SW 1271 (cell line): ENCODE measurements around the gene OBSL1.

Source experiments
- DNase-seq, 2 experiments: peaks; one replicate each; lab custom pipeline; 2025; lab: John Stamatoyannopoulos, UW

The OBSL1 gene

DNA sequence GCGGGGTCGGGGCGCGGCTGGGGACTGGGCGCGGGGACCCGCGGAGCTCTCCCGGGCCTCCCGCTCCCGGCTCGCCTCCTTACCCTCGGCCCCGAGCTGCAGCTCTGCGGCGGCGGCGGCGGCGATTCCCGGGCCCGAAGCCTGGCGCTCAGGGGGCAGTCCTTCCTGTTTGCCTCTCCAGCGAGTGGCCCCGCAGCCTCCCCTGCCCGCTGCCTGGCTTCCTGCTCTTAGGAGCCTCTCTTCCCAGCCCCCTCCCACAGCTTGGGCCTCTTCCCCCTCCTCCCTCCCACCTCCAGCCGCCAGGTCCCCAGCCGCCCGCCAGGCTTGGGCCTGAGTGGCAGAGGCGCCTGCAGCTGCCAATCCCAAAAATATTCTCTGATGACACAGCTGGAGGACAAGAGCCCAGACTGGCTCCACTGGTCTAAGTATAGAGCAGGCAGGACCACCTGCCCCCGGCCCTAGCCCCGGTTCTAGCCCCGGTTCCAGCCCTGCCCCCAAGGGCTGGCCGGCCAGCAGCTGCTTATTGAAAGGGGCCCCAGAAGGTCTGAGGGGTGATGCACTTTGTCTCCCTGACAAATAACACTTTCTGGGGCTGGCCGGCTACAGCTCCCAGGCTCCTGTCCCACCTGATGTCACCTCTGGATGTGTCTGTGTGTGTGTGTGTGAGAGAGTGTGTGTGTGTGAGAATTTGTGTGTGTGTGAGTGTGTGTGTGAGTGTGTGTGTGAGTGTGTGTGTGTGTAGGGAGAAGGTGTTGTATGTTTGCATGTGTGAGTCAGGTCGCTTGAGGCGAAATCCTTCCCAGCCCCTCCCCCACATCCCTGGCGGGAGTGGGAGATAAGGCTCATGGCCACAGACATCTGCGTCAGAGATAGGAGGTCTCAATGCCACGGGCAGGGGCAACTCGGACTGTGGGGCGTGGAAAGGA is at the start of gene OBSL1:
TSS of gene OBSL1 (minus strand) at position 229 of the 926 bp plus-strand sequence. CDS start 307 bp downstream, outside the sequence.
- DNase-seq = peak; percentile 47 to 49

DNA sequence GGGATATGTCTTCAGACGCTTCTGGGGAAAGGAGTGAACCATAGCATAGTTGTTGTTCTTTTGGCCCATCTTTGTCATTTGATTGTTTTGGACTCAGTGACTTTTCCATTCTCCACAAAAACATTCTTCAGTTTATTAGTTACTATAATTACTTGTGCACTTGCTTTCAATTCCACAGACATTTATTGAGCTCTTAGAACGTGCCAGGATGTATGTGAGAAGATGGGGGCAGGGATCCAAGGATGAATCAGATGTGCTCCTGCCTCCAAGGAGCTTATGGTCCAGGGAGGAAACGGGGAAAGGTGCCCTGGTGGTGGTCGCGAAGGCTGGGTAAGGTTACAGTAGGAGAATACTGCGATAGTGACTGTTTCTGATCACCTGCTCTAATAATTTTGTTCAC is 49.2 kb upstream of the OBSL1 start:
- no peak for DNase-seq

GRCh38 chr2:219619235-219619634 is 47.9 kb upstream of the OBSL1 start:
- DNase-seq = no peak

DNA sequence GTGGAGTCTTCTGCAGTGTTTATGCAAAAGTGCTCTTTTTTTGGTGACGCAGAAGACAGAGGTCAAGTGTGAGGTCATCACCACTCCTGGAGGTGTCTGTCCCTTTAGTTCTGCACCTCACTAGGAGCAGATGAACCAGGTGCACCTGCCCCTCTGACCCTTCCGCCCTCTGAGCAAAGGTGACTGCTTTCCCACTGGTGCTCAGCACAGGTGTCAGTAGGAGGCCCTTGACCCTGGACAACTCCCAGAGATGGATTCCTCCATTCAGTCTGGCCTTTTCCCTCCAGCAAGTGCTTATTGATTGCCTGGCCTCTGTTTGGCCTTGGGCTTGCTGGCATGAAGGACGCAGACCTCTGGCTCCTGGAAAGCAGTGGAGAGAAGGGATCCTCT is 47.4 kb upstream of the OBSL1 start:
- no peak for DNase-seq

DNA sequence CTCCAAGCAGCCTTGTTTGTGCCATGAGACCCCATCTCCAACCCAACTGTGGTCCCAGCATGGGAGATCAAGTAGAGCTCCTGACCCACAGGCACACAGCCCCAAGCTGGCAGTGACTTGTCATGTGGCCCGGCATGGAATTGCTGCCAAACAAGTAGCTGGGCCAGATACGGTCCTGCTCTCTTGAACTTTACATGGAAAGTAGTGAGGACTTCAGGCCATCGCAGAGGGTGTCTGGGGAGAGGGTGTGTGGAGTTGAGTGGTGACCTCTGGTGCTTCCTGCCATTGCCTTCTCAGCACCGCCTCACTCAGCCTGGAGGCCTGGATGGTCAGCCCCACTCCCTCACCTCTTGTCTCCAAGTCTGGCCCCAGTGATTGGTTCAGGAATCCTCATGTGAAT is 45.2 kb upstream of the OBSL1 start:
- no peak for DNase-seq

- no peak for DNase-seq
These were observed 44.6 kb upstream of the OBSL1 start for GRCh38 chr2:219615894-219616293.

GRCh38 chr2:219615036-219615435 is 43.7 kb upstream of the OBSL1 start:
- no peak for DNase-seq

GRCh38 chr2:219614076-219614860 is 42.9 kb upstream of the OBSL1 start:
- DNase-seq = no peak

GRCh38 chr2:219613461-219614070 is 42.2 kb upstream of the OBSL1 start:
- DNase-seq = no peak

DNA sequence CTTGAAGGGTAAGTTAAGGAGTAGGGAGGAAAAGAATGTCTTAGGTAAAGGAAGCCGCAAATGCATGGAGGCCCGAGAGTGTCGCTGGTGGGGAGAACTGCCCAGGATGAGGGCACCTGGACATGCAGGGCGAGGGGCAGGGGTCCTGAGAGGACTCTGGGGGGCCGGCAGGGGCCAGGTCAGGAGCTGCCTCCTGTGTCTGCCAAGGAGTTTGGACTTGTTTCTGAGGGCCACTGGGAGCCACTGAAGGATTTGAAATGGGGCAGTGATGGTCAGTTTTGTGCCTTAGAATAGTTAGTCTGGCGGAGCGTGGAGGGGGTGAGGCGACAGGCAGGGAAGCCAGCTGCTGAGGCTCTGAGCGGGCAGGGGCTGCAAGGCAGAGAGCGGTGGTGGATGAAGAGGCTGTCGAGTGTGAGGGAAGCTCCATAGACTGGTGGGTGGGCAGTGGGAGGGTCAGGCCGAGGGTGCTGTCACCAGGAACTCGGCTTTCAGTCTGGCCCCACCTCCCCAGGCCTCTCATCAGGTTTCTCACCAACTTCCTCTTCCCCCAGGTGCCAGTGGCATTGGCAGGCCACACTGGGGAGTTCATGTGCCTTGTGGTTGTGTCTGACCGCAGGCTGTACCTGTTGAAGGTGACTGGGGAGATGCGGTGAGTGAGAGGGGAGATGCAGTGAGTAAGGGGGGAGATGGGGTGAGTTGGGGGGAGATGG is 41.4 kb upstream of the OBSL1 start:
- DNase-seq = no peak

GRCh38 chr2:219611866-219612576 is 40.7 kb upstream of the OBSL1 start:
- DNase-seq = no peak

DNA sequence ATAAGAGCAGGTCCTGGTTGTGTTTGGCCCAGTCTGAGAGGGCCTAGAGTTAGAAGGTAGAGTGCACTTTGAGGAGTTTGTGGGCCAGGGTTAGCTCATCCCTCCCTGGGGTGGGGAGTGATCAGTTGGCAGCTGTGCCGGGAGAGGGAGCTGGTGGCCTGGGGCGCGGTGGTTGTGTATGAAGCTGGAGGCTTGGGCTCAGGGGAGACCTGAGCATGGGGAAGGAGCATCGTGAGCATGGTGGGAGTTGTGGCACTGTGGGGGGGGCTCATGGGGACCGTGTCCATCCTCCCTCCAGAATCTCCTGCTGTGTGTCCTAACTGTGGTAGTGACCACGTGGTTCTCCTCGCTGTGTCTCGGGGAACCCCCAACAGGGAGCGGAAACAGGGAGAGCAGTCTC is 40.0 kb upstream of the OBSL1 start:
- no peak for DNase-seq

GRCh38 chr2:219609149-219609750 is 37.9 kb upstream of the OBSL1 start:
- no peak for DNase-seq

GRCh38 chr2:219608399-219608964 is 37.1 kb upstream of the OBSL1 start:
- DNase-seq = no peak

DNA sequence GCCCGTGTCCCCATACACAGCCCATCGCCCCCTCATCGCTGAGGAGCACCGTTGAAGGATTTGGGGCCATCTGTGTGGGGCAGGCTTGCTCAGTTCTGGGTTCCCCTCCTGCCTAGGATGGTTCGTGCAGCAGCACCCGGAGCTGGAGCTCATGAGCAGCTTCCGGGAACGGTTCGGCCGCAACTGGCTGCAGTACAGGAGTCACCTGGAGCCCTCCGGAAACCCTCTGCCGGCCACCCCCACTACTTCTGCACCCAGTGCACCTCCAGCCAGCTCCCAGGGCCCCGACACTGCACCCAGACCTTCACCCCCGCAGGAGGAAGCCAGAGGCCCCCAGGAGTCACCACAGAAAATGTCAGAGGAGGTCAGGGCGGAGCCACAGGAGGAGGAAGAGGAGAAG is 36.6 kb upstream of the OBSL1 start:
- no peak for DNase-seq

DNA sequence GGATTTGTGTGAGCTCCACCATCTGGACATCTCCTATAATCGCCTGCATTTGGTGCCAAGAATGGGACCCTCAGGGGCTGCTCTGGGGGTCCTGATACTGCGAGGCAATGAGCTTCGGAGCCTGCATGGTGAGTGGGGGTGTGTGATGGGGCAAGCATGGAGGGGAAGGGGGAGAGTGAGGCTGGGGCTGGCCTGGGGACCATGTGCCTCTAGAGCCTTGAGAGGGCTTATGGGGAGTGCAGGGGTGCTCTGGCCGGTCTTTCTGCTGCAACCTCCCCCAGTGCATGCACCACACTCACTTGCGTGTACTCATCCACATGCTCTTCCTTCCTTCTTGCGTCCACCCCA is 34.2 kb upstream of the OBSL1 start:
- DNase-seq = no peak

DNA sequence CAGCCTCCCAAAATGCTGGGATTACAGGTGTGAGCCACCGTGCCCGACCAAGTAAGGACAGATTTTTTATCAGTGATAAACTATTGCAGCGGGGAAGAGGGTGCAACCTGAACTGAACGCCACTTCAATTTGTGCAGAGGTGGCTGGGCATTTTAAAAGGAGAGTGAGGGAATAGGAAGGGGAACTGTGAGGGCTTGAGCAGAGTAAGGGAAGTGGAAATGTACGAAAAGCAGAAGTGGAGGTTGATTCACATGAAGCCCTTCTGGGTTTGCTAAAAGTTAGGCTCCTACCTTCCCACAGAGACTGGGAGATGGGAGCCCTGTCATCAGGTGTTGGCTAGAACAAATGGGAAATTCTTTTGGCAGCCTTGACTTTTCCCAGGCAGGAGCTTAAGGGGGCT is 32.4 kb upstream of the OBSL1 start:
- DNase-seq = no peak

DNA sequence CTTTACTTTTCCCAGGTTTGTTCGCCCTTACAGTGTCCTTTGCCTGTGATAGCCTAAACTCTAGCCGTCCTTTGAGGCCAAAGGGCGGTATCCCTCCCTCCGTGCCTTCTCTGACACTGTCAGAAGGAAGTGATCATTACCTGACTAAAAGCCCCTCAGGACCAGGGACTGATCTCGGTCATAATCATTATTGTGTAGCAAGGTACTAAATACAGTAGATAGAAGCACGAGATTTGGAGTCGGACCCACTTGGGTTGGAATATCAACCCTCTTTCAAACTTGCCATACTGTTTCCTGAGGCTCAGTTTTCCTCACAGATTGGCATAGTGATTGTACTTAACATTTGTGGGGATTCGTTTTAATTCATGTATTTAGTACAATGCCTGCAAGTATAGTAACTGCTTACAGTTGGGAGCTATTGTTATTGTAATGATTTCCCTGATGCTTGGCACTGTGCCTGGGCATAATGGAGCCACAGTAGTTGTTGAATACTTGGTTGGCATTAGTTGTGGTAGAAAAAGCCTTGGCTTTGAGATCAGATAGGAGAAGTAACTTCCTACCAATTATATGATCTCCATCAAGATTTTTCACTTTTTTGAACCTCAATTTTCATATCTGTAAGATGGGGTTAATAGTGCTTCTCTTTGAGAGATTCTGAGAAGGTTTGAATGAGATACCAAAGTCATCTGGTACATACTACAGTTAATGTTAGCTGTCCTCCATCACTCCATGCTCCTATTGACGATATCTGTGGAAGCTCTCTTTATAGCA is 27.2 kb upstream of the OBSL1 start:
- no peak for DNase-seq

DNA sequence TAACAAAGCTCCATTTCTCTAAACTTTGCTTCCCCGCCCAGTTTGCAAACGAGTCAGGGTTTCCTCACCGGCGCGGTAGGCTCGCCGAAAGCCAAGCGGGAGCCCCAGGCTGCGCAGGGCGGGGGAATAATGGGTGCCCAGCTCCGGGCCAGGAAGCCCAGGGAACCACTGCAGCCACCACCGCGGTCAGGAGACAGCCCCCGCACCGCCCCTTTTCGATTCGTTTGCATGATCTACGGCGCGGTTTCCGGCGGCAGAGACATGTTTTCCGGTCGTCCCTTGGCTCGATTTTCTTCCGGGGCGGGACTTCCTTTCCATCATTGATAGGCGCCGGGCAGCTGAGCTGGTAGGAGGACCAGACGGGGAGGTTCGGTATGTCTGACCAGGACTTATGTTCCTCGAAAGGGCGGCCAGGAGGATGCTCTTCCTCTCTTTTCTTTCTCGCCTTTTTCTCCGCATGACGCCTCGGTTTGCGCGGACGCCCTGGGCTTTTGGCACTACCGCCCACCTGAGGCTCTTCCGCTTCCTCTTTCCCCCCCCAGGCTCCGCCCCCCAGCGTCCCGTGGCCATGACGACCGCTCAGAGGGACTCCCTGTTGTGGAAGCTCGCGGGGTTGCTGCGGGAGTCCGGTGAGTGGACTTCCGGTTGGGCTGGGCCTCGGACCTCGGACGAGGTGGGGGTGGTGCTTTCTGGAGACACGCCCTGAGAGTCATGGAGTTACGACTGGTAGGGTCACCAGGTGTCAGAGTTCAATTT is 26.4 kb upstream of the OBSL1 start, which contains the start of gene STK11IP:
TSS of gene STK11IP (plus strand) at position 306 of the 756 bp plus-strand sequence. CDS start at position 569, 263 bp downstream.
- DNase-seq = peak; percentile 92 to 96
